Measurements from ENCODE around the gene FGFR2. TPM values are rescaled to one million over a fixed set of nuclear protein-coding genes. Genes with fewer than 3 reads are reported as not detected.

FGFR2 gene
- total RNA-seq, 1 experiment from 2014 or later: 5.7 TPM

DNA sequence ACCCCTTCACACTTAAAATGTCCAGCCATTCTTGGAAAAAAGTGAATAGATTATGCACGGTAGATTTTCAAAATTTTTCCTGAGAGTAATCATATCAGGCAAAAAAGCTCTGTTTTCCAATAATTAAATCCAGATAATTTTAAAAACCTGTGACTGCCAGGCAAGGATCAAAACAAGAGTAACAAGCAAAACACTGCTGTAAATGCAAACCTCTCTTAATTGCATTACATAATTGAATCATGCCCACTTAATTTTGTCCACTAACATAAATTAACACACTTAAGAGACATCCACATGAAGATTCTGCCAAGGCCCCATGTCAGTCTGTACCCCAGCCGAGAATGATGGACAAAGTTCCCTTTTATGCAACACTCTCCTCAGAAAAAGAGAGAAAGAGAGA is 135.3 kb downstream of the FGFR2 start:
- ATAC-seq: no peak
- no TSS peak for BruUV-seq (replicated peaks)
- in situ Hi-C loops (cut with HindIII; ENCODE audit: low pct_unique_long_range_greater_than_20kb, low sequenced_read_pairs): no loop called here

DNA sequence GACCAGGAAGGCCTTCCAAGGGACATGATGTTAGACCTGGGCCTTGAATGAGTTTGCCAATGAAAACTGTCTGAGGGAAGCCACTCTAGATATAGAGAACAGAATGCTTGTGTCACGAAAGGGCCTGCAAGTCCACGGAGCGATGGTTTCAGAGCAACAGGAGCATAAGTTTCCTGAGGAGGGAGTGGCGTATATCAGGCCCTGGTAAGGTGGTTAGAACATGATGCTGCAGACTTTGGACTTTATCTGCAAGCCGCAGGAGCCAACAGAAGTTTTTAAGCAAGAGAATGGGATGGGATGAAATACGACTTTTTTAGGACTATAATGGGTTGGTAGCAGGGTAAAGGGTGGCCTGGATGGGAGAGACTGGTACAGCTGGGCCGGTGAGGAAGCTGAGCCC is 136.0 kb downstream of the FGFR2 start:
- POLR2A ChIA-PET: no interaction called here
- intact Hi-C loops (cut with micrococcal nuclease; ENCODE audit: unreplicated experiment): no loop called here
- no peak for TF ChIP-seq SIN3A (IDR thresholded peaks at IDR 0.05; ENCODE audit: borderline replicate concordance, insufficient read depth, low read depth, low read length)
- TF ChIP-seq, protein P1, sequence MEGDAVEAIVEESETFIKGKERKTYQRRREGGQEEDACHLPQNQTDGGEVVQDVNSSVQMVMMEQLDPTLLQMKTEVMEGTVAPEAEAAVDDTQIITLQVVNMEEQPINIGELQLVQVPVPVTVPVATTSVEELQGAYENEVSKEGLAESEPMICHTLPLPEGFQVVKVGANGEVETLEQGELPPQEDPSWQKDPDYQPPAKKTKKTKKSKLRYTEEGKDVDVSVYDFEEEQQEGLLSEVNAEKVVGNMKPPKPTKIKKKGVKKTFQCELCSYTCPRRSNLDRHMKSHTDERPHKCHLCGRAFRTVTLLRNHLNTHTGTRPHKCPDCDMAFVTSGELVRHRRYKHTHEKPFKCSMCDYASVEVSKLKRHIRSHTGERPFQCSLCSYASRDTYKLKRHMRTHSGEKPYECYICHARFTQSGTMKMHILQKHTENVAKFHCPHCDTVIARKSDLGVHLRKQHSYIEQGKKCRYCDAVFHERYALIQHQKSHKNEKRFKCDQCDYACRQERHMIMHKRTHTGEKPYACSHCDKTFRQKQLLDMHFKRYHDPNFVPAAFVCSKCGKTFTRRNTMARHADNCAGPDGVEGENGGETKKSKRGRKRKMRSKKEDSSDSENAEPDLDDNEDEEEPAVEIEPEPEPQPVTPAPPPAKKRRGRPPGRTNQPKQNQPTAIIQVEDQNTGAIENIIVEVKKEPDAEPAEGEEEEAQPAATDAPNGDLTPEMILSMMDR (IDR thresholded peaks at IDR 0.05): no peak
- TF ChIP-seq TCF7L2 (IDR thresholded peaks at IDR 0.05; ENCODE audit: low read depth, low read length): no peak
- no peaks in the 10 kb centered on the region for H3K4me1 ChIP-seq (ENCODE audit: control insufficient read depth, insufficient read depth, low read length)
- no peaks in the 10 kb centered on the region for H3K9me3 ChIP-seq (ENCODE audit: control insufficient read depth, insufficient read depth, low read depth, low read length)
- H3K27me3 ChIP-seq (ENCODE audit: control insufficient read depth, insufficient read depth, low read length): no peaks in the 10 kb centered on the region
- CTCF ChIA-PET: no interaction called here
- H3K27ac ChIP-seq (ENCODE audit: low read length): no peak overlapping the region
- no TSS peak for BruUV-seq (replicated peaks)
- ATAC-seq (no peak), DNase-seq (ENCODE audit: low read depth, low spot score) (no peak)
- H3K36me3 ChIP-seq (ENCODE audit: control insufficient read depth, insufficient read depth, low read length): no peaks in the 10 kb centered on the region
- in situ Hi-C loops (cut with HindIII; ENCODE audit: low pct_unique_long_range_greater_than_20kb, low sequenced_read_pairs): no loop called here
- no peak overlapping the region for H3K4me3 ChIP-seq (ENCODE audit: low read depth in 2 of 2, low read length in 2 of 2)

More for the DNA sequence above, 135.3 kb downstream of the FGFR2 start:
- intact Hi-C loops (cut with micrococcal nuclease; ENCODE audit: unreplicated experiment): no loop called here
- ChIA-PET POLR2A (no interaction called here), CTCF (no interaction called here)
- DNase-seq (ENCODE audit: low read depth, low spot score): no peak
- TF ChIP-seq TCF7L2 (IDR thresholded peaks at IDR 0.05; ENCODE audit: low read depth, low read length) (no peak), POLR2AphosphoS5 (IDR thresholded peaks at IDR 0.05; ENCODE audit: low read depth, low read length) (no peak), SIN3A (IDR thresholded peaks at IDR 0.05; ENCODE audit: borderline replicate concordance, insufficient read depth, low read depth, low read length) (no peak)
- TF ChIP-seq, protein P2, sequence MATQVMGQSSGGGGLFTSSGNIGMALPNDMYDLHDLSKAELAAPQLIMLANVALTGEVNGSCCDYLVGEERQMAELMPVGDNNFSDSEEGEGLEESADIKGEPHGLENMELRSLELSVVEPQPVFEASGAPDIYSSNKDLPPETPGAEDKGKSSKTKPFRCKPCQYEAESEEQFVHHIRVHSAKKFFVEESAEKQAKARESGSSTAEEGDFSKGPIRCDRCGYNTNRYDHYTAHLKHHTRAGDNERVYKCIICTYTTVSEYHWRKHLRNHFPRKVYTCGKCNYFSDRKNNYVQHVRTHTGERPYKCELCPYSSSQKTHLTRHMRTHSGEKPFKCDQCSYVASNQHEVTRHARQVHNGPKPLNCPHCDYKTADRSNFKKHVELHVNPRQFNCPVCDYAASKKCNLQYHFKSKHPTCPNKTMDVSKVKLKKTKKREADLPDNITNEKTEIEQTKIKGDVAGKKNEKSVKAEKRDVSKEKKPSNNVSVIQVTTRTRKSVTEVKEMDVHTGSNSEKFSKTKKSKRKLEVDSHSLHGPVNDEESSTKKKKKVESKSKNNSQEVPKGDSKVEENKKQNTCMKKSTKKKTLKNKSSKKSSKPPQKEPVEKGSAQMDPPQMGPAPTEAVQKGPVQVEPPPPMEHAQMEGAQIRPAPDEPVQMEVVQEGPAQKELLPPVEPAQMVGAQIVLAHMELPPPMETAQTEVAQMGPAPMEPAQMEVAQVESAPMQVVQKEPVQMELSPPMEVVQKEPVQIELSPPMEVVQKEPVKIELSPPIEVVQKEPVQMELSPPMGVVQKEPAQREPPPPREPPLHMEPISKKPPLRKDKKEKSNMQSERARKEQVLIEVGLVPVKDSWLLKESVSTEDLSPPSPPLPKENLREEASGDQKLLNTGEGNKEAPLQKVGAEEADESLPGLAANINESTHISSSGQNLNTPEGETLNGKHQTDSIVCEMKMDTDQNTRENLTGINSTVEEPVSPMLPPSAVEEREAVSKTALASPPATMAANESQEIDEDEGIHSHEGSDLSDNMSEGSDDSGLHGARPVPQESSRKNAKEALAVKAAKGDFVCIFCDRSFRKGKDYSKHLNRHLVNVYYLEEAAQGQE (IDR thresholded peaks at IDR 0.05; ENCODE audit: insufficient read depth in 1 of 2, low read depth in 2 of 2, low read length in 1 of 2): no peak
- TF ChIP-seq, protein P1 (IDR thresholded peaks at IDR 0.05): no peak
- no peaks in the 10 kb centered on the region for H3K27me3 ChIP-seq (ENCODE audit: control insufficient read depth, insufficient read depth, low read length)
- no peaks in the 10 kb centered on the region for H3K4me1 ChIP-seq (ENCODE audit: control insufficient read depth, insufficient read depth, low read length)
- no peaks in the 10 kb centered on the region for H3K9me3 ChIP-seq (ENCODE audit: control insufficient read depth, insufficient read depth, low read depth, low read length)
- H3K27ac ChIP-seq (ENCODE audit: low read length): no peak overlapping the region
- H3K4me3 ChIP-seq (ENCODE audit: low read depth in 2 of 2, low read length in 2 of 2): no peak overlapping the region
- no peaks in the 10 kb centered on the region for H3K36me3 ChIP-seq (ENCODE audit: control insufficient read depth, insufficient read depth, low read length)

Data from Panc1 (cell line).